Right forelimb (tissue), 1 donor: Measurements from ENCODE around the gene SH3RF3.
"Not testable (repeated sequence)": the region's sequence is repeated elsewhere in the genome, so short reads cannot be mapped to it uniquely, and the experiment has no call there.

Source experiments
- DNase-seq: peaks from one replicate; pipeline ENCODE4 v3.0.0-alpha.2; 2018

SH3RF3 gene

DNA sequence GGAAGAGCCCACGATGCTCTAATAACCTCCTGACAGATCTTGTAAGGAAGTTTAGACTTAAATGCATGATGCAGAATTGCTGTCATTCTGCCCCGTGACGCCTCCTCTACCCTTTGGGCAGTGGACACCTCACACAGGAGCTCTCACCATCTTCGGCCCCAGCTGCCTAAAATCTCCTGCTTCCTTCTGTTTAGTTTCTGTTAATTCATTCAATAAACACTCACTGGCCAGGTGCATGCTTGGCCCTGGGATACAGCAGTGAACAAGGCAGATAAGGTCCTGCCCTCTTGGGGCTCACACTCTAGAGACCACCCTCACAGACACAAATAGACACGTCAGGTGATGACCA, 403.7 kb downstream of the SH3RF3 start:
- no peak for DNase-seq

DNA sequence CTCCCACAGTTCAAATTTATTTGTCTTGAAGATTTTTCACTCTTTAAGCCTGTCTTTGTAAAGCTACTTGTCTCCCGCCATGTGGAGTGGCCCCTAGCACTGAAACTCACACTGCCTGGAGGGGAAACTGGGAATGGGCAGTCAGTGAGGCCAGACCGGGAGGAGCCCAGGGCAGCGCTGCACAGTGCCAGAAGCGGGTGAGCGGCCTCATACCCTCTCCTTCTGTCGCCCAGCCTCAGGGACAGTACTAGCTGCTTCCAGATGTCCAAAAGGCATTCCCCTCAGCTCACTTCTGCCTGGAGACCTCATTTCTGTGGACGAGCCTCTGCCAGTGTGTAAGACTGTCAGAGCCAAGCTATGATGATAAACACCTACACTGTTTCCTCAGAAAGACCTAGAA, 404.8 kb downstream of the SH3RF3 start:
- DNase-seq, result peak; percentile 39

- peak; percentile 16 for DNase-seq
Measured at GRCh38 chr2:109535217-109535946, 406.4 kb downstream of the SH3RF3 start.

- DNase-seq, result not testable (repeated sequence)
Measured at GRCh38 chr2:109536556-109536955, 407.6 kb downstream of the SH3RF3 start.

GRCh38 chr2:109537565-109538222, 408.7 kb downstream of the SH3RF3 start:
- DNase-seq, result peak; percentile 33

DNA sequence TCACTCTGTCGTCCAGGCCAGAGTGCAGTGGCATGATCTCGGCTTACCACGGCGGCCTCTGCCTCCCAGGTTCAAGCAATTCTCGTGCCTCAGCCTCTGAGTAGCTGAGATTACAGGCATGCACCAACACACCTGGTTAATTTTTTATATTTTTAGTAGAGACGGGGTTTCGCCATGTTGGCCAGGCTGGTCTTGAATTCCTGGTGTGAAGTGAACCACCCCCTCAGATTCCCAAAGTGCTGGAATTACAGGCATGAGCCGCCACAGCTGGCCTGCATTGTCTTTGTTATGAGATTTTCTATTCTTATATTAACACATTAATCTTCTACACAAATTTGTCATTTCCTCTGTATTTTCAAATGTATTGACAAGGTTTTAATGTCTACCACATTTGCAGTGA, 409.5 kb downstream of the SH3RF3 start:
- DNase-seq, result peak; percentile 33

- no peak for DNase-seq
Measured at GRCh38 chr2:109542384-109542783, 413.4 kb downstream of the SH3RF3 start.

GRCh38 chr2:109545828-109546713, 417.1 kb downstream of the SH3RF3 start:
- peak; percentile 83 for DNase-seq

GRCh38 chr2:109547280-109547679, 418.3 kb downstream of the SH3RF3 start:
- DNase-seq, result no peak

DNA sequence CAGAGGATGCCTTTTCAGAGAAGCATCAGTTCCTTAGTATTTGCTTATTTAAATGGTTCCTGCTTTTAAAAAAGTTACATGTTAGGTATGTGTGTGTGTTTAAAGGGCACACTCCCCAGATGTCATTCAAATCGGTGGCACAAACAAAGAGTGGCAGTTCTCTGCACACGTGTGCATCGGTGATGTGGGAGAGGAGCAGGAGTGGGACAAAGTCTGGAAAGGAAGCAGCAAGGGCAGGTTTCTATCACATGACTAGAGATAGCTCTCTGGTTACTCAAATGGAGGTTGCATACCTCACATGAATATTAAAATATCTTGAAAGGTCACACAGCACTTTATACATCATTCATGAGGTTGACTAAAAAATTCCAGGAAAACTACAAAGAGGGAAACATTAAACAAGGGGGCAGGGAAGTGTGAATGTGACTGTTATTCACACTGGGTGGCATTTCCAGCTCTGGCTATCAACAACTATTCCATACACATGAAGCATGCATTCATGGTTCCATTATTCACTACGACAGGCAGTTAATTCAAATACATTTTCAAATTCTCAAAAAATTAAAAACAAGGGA, 420.1 kb downstream of the SH3RF3 start:
- DNase-seq, result no peak
